Measurements from ENCODE around the gene TTC33.

The TTC33 gene

DNA sequence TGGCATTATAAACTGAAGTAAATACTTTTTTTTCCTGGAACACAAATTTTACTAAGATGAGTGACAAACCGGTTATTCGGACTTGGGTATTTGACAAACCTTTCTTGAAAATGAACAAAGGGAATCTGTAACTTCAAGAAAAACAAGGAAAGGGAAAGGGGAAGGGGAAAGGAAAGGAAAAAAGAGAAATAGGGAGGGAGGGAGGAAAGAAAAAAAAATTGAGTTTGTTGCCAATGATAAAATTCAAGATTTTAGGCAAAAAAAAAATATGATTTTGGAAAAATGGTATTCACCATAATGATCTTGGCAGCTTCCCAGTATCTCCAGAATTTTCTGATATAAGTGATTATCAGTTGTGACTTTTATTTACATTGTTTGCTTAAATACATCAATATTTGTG, 1.6 kb upstream of the TTC33 start:
- Histone ChIP-seq H2AFZ (ENCODE audit: insufficient read depth, low read length, poor library complexity) (no peak overlapping the region), H2AK5ac (ENCODE audit: low read length) (no peak overlapping the region), H3K9ac (ENCODE audit: low read length) (no peak overlapping the region), H3K14ac (ENCODE audit: low read length) (no peak overlapping the region), H3K27me3 (ENCODE audit: insufficient read depth, low read length) (no peaks in the 10 kb centered on the region), H3K9me3 (ENCODE audit: insufficient read depth, low read depth, low read length) (no peaks in the 10 kb centered on the region), H3K79me1 (ENCODE audit: low read length) (no peaks in the 10 kb centered on the region), H3K79me2 (ENCODE audit: control insufficient read depth, insufficient read depth, low read length, poor library complexity) (no peaks in the 10 kb centered on the region), H2BK12ac (ENCODE audit: low read length) (no peak overlapping the region), H4K8ac (ENCODE audit: low read depth, low read length) (no peak overlapping the region), H3K4me1 (ENCODE audit: control insufficient read depth in 1 of 2, insufficient read depth in 2 of 2, low read length in 2 of 2) (no peaks in the 10 kb centered on the region), H3K4me3 (ENCODE audit: low read depth, low read length) (no peak overlapping the region), H4K91ac (ENCODE audit: low read depth, low read length) (no peak overlapping the region), H3K27ac (ENCODE audit: low read depth, low read length) (no peak overlapping the region), H3K36me3 (ENCODE audit: control insufficient read depth in 1 of 2, insufficient read depth in 2 of 2, low read length in 2 of 2) (peaks cover 3 to 7% of the 10 kb centered on the region in 2 experiments), H3K23ac (ENCODE audit: low read length) (no peak overlapping the region), H2BK120ac (ENCODE audit: insufficient read depth, low read length, poor library complexity) (no peak overlapping the region), H3K4me2 (ENCODE audit: low read length) (no peak overlapping the region), H3K4ac (ENCODE audit: low read depth, low read length) (no peak overlapping the region), H4K12ac (ENCODE audit: low read depth, low read length) (no peak overlapping the region), H2BK5ac (ENCODE audit: low read depth, low read length, poor library complexity) (no peak overlapping the region), H3K18ac (ENCODE audit: low read length) (no peak overlapping the region)
- peak in 1 of 2 donors; percentile 25 for DNase-seq
- WGBS (ENCODE audit: extremely low coverage, insufficient coverage, insufficient read length), result no CpG with 5 or more reads among the region's 2 CpGs

DNA sequence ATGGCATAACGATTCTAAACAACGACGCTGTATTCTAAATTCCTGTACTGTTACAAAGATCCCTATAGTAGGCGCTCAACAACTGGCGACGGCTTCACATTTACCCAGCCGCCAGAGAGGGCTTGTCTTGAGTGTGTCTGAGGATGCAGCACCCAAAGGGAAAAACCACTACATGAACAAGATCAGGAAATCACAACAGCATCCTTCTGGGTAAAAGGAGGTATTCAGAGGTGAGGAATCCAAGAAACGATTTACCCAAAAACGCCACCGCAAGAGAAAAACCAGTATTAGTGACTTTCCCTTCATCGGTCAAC, 711 bp downstream of the TTC33 start:
- H4K8ac ChIP-seq (ENCODE audit: low read depth, low read length), result peak overlapping the region; percentile 47
- peak overlapping the region; percentile 50 for H3K27ac ChIP-seq (ENCODE audit: low read depth, low read length)
- H4K12ac ChIP-seq (ENCODE audit: low read depth, low read length), result no peak overlapping the region
- H3K4me2 ChIP-seq (ENCODE audit: low read length), result peak overlapping the region; percentile 75
- no peak overlapping the region for H3K23ac ChIP-seq (ENCODE audit: low read length)
- no peaks in the 10 kb centered on the region for H3K27me3 ChIP-seq (ENCODE audit: insufficient read depth, low read length)
- WGBS (ENCODE audit: extremely low coverage, insufficient coverage, insufficient read length), result no CpG with 5 or more reads among the region's 11 CpGs
- no peak overlapping the region for H3K18ac ChIP-seq (ENCODE audit: low read length)
- H3K79me2 ChIP-seq (ENCODE audit: control insufficient read depth, insufficient read depth, low read length, poor library complexity), result no peaks in the 10 kb centered on the region
- H2BK120ac ChIP-seq (ENCODE audit: insufficient read depth, low read length, poor library complexity), result peak overlapping the region; percentile 23
- H3K14ac ChIP-seq (ENCODE audit: low read length), result peak overlapping the region; percentile 58
- H2BK12ac ChIP-seq (ENCODE audit: low read length), result no peak overlapping the region
- H3K9ac ChIP-seq (ENCODE audit: low read length), result no peak overlapping the region
- peak overlapping the region; percentile 84 for H3K4me3 ChIP-seq (ENCODE audit: low read depth, low read length)
- DNase-seq, result peak; percentile 59 to 79
- H2BK5ac ChIP-seq (ENCODE audit: low read depth, low read length, poor library complexity), result no peak overlapping the region
- no peak overlapping the region for H2AK5ac ChIP-seq (ENCODE audit: low read length)
- no peaks in the 10 kb centered on the region for H3K79me1 ChIP-seq (ENCODE audit: low read length)
- no peaks in the 10 kb centered on the region for H3K4me1 ChIP-seq (ENCODE audit: control insufficient read depth in 1 of 2, insufficient read depth in 2 of 2, low read length in 2 of 2)
- peaks cover 0 to 3% of the 10 kb centered on the region in 2 experiments for H3K36me3 ChIP-seq (ENCODE audit: control insufficient read depth in 1 of 2, insufficient read depth in 2 of 2, low read length in 2 of 2)
- H3K4ac ChIP-seq (ENCODE audit: low read depth, low read length), result no peak overlapping the region
- no peaks in the 10 kb centered on the region for H3K9me3 ChIP-seq (ENCODE audit: insufficient read depth, low read depth, low read length)
- H2AFZ ChIP-seq (ENCODE audit: insufficient read depth, low read length, poor library complexity), result peak overlapping the region; percentile 13
- H4K91ac ChIP-seq (ENCODE audit: low read depth, low read length), result no peak overlapping the region

DNA sequence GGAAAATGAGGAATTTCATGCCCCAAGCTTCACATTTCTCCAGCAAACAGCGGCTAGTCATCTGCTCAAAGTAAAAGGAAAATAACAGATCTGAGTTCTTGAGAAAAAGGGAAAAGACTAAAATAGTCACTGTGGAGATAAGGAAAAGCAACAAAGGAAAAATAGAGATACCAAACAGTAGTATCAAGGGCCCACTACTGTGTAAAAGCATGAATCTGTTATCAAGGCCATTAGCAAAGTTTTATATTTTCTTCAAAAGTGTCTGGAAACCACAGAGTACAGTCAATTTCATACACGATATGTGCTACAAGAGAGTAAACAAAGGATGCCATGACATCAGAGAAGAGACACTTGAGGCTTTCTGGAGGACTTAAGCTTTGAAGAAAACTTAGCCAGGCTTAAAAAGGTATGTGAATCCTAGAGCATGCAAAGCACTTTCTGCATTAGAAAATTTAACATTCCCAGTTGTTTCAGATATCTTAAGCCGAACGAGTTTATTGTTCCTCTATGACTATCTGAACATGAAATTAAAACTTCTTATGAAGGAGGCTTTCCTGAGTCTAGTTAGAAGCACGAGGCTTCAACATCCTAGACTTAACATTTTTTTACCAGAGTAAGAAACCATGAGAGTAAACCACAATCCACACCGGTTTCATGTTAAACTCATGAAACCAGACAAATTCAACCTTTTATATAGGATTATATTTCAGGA, 1.2 kb downstream of the TTC33 start:
- Histone ChIP-seq H2AFZ (ENCODE audit: insufficient read depth, low read length, poor library complexity) (no peak overlapping the region), H4K12ac (ENCODE audit: low read depth, low read length) (no peak overlapping the region), H3K23ac (ENCODE audit: low read length) (no peak overlapping the region), H3K36me3 (ENCODE audit: control insufficient read depth in 1 of 2, insufficient read depth in 2 of 2, low read length in 2 of 2) (peaks cover 0 to 3% of the 10 kb centered on the region in 2 experiments), H3K79me1 (ENCODE audit: low read length) (no peaks in the 10 kb centered on the region), H3K9ac (ENCODE audit: low read length) (no peak overlapping the region), H3K4me2 (ENCODE audit: low read length) (peak overlapping the region; percentile 28), H3K4ac (ENCODE audit: low read depth, low read length) (no peak overlapping the region), H3K27me3 (ENCODE audit: insufficient read depth, low read length) (no peaks in the 10 kb centered on the region), H3K9me3 (ENCODE audit: insufficient read depth, low read depth, low read length) (no peaks in the 10 kb centered on the region), H2BK12ac (ENCODE audit: low read length) (no peak overlapping the region), H4K91ac (ENCODE audit: low read depth, low read length) (no peak overlapping the region), H2AK5ac (ENCODE audit: low read length) (no peak overlapping the region), H2BK5ac (ENCODE audit: low read depth, low read length, poor library complexity) (no peak overlapping the region), H3K4me3 (ENCODE audit: low read depth, low read length) (no peak overlapping the region), H2BK120ac (ENCODE audit: insufficient read depth, low read length, poor library complexity) (no peak overlapping the region), H3K79me2 (ENCODE audit: control insufficient read depth, insufficient read depth, low read length, poor library complexity) (no peaks in the 10 kb centered on the region), H3K14ac (ENCODE audit: low read length) (no peak overlapping the region), H3K27ac (ENCODE audit: low read depth, low read length) (no peak overlapping the region), H3K4me1 (ENCODE audit: control insufficient read depth in 1 of 2, insufficient read depth in 2 of 2, low read length in 2 of 2) (no peaks in the 10 kb centered on the region), H4K8ac (ENCODE audit: low read depth, low read length) (no peak overlapping the region), H3K18ac (ENCODE audit: low read length) (no peak overlapping the region)
- no peak for DNase-seq
- no CpG with 5 or more reads among the region's 6 CpGs for WGBS (ENCODE audit: extremely low coverage, insufficient coverage, insufficient read length)

DNA sequence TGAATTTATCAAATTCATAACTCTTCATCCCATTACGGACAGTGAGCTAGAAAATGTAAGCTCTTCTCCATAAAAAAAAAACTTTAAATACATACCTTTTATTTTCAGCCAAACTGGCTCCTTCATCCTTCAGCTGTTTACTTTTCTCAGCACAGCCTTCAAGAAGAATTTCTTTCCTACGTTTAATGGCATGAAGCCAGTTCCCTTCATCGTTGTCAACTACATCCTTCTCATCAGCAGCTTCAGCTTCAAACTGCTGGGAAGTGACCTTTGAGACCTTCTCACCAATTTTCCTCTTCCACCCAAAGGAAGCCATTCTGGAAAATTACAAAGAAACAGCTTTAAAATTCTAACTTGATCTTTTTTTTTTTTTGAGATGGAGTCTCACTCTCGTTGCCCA, 9.1 kb downstream of the TTC33 start:
- Histone ChIP-seq H2BK120ac (ENCODE audit: insufficient read depth, low read length, poor library complexity) (no peak overlapping the region), H3K18ac (ENCODE audit: low read length) (no peak overlapping the region), H2BK5ac (ENCODE audit: low read depth, low read length, poor library complexity) (no peak overlapping the region), H4K12ac (ENCODE audit: low read depth, low read length) (no peak overlapping the region), H3K36me3 (ENCODE audit: control insufficient read depth in 1 of 2, insufficient read depth in 2 of 2, low read length in 2 of 2) (peaks cover 0 to 2% of the 10 kb centered on the region in 2 experiments), H2AK5ac (ENCODE audit: low read length) (no peak overlapping the region), H3K79me2 (ENCODE audit: control insufficient read depth, insufficient read depth, low read length, poor library complexity) (no peaks in the 10 kb centered on the region), H2BK12ac (ENCODE audit: low read length) (no peak overlapping the region), H4K91ac (ENCODE audit: low read depth, low read length) (no peak overlapping the region), H3K9me3 (ENCODE audit: insufficient read depth, low read depth, low read length) (no peaks in the 10 kb centered on the region), H3K27ac (ENCODE audit: low read depth, low read length) (no peak overlapping the region), H4K8ac (ENCODE audit: low read depth, low read length) (no peak overlapping the region), H3K23ac (ENCODE audit: low read length) (no peak overlapping the region), H3K9ac (ENCODE audit: low read length) (no peak overlapping the region), H3K27me3 (ENCODE audit: insufficient read depth, low read length) (no peaks in the 10 kb centered on the region), H3K4me2 (ENCODE audit: low read length) (no peak overlapping the region), H3K4me1 (ENCODE audit: control insufficient read depth in 1 of 2, insufficient read depth in 2 of 2, low read length in 2 of 2) (no peaks in the 10 kb centered on the region), H3K4ac (ENCODE audit: low read depth, low read length) (no peak overlapping the region), H3K79me1 (ENCODE audit: low read length) (no peaks in the 10 kb centered on the region), H3K4me3 (ENCODE audit: low read depth, low read length) (no peak overlapping the region), H3K14ac (ENCODE audit: low read length) (no peak overlapping the region), H2AFZ (ENCODE audit: insufficient read depth, low read length, poor library complexity) (no peak overlapping the region)
- WGBS (ENCODE audit: extremely low coverage, insufficient coverage, insufficient read length), result no CpG with 5 or more reads among the region's 4 CpGs
- no peak for DNase-seq

Measured in trophoblast cell (in vitro differentiated cells and primary cell).